ENCODE data around the gene KCNJ12.
"Not testable (repeated sequence)": the region's sequence is repeated elsewhere in the genome, so short reads cannot be mapped to it uniquely, and the experiment has no call there.

The KCNJ12 gene

GRCh38 chr17:21387616-21388015 is 11.5 kb downstream of the KCNJ12 start:
- no peak for DNase-seq (ENCODE audit: low read depth)

GRCh38 chr17:21388066-21388465 is 11.9 kb downstream of the KCNJ12 start:
- no peak for DNase-seq (ENCODE audit: low read depth)

DNA sequence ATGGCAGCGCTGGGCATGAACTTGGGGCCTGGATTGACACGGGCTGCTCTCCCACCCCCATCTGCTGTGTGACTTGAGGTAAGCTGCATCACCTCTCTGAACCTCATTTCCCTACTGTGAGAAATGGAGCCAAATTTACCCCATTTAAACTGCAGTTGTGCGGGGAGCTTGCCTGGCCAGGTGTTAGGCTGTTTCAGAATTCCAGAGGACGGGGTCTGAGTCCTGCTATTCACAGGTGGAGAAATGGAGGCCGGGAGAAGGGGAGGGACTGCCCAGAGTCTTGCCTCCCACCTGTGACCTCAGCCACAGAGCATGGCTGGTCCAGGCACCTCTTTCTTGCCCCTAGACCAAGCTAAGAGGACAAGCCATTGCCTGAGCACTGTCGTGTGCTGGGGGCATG is 12.8 kb downstream of the KCNJ12 start:
- no peak for DNase-seq (ENCODE audit: low read depth)

GRCh38 chr17:21389394-21389793 is 13.2 kb downstream of the KCNJ12 start:
- no peak for DNase-seq (ENCODE audit: low read depth)

DNA sequence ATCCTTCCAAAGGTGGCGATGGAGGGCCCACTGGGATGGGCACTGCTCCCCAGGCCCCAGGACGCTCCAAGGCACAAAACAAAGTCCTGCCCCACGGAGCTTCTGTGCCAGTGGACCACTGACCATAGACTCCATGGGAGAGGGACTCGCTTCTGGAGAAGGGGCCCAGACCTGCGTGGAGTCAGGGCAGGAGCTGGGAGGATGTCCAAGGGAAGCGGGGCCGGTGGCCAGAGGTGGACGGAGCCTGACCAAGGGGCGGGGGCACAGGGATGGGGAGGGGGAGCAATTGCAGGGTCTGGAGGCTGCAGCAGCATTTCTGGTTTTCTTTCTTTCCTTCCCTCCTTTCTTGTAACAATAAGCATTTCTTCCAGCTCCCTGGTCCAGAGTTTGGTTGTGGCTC is 14.1 kb downstream of the KCNJ12 start:
- DNase-seq (ENCODE audit: low read depth), result no peak

DNA sequence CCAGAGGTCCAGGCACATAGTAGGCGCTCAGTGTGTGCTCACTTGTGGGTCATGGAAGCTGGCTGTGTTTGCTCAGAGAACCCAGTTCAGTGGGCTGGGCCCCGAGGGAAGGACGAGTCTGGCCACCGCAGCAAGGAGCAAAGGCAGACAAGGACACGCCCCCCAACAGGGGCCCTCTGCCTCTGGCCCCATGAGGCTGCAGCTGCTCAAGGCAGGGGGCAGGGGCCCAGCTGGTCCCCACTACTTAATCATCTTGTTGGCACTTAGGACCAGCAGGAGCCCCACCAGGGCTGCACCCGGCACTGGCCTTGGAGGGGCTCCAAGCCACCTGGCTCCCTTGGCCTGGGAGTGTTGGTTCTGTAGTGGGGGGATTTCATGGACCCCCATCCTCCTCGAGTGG is 16.1 kb downstream of the KCNJ12 start:
- no peak for DNase-seq (ENCODE audit: low read depth)

- DNase-seq (ENCODE audit: low read depth), result no peak
Observed at GRCh38 chr17:21394265-21394664, 18.1 kb downstream of the KCNJ12 start.

DNA sequence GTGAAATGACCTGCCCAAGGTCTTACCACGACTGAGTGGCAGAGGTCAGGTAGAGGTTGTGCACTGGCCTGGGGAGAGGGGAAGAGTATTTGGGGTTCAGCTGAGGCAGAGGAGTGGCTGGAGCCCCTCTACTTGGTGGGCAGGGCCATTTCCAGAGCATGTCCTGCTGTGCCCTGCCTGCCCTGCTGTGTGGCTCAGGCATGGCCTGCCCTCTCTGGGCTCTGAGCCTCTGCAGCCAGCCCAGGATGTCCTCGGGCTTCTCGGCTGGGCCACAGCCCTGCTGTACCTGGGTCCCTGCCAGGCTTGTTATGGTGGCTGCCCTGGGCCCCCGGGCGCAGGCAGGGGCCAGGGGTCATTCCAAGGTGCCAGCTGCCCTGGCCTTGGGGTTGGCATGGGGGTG is 19.6 kb downstream of the KCNJ12 start:
- no peak for DNase-seq (ENCODE audit: low read depth)

DNA sequence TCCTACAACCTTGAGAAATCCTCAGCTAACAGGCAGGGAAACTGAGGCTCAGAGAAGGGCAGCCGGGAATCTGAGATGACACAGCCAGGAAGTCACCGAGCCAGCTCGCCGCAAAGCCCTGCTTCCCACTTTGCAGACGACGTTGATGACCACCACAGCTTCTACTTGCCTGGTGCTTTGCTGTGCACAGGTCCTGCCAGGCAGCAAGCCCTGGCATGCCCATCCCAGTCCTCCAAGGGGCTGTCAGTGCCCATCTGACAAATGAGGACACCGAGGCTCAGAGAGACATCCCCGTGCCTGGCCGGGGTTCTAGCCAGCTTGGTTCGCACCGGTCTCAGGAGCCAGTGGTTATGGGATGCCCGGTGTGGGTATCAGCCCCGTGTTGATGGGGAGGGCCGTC is 20.1 kb downstream of the KCNJ12 start:
- DNase-seq (ENCODE audit: low read depth), result no peak

- no peak for DNase-seq (ENCODE audit: low read depth)
Observed at GRCh38 chr17:21397341-21398190, 21.4 kb downstream of the KCNJ12 start.

- no peak for DNase-seq (ENCODE audit: low read depth)
Observed at GRCh38 chr17:21399474-21400186, 23.5 kb downstream of the KCNJ12 start.

- not testable (repeated sequence) for DNase-seq (ENCODE audit: low read depth)
Observed at GRCh38 chr17:21400187-21400569, 24.0 kb downstream of the KCNJ12 start.

DNA sequence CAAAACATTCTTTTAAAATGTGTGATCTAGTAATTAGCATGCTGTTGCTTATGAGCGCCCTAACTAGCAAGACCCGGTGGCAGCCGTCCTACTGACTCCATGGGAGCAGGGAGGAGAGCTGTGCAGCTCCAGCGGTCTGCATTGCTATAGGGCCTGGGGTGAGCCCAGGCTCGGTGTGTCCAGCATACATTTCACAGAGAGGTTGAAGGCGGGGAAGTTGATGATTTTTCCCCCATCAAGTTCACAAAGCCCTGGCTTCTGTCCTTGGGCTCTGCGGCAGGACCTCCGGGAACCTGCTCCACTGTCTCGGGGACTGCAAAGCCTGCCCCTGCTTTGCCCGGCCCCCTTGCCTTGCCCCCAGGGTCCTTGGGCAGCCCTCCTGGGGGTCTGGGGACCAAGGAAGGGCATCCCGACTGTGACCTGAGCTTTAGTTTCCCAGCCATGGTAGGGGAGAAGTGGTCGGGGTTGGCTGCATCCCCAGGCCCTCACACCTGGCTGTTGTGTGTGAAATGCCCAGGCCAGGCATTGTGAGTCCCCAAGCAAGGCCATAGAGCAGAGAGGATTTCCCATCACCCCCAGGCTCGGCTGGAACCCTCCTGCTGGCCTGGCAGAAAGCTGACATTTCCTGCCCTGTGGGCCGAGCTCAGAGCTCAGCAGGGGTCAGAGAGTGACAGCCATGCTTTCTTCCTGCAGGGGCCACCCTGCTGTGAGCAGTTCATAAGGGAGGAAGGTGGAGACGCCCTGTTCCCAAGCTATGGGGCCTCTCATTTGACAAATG is 24.8 kb downstream of the KCNJ12 start:
- DNase-seq (ENCODE audit: low read depth), result no peak

- DNase-seq (ENCODE audit: low read depth), result not testable (repeated sequence)
Observed at GRCh38 chr17:21402166-21402571, 26.0 kb downstream of the KCNJ12 start.

- not testable (repeated sequence) for DNase-seq (ENCODE audit: low read depth)
Observed at GRCh38 chr17:21402926-21403325, 26.8 kb downstream of the KCNJ12 start.

GRCh38 chr17:21404106-21404505 is 27.9 kb downstream of the KCNJ12 start:
- not testable (repeated sequence) for DNase-seq (ENCODE audit: low read depth)

DNA sequence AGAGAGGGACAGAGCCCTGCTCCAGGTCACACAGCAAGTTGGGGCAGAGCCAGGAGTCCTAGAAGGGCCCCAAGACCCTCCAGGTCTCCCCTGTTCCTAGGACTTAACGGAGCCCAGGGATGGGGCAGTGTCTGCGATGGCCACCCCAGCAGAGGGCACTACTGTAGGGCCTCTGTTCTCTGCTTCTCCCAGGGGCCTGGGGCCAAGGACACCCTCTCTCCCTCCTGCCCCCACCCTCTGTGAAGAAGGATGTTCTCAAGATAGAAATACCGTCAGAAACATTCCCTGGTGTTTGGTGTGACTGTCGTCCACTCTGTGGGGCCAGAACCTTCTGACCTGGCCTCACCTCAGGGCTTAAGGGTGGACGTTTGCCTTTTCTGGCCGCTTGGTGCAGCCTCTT is 28.4 kb downstream of the KCNJ12 start:
- not testable (repeated sequence) for DNase-seq (ENCODE audit: low read depth)

DNA sequence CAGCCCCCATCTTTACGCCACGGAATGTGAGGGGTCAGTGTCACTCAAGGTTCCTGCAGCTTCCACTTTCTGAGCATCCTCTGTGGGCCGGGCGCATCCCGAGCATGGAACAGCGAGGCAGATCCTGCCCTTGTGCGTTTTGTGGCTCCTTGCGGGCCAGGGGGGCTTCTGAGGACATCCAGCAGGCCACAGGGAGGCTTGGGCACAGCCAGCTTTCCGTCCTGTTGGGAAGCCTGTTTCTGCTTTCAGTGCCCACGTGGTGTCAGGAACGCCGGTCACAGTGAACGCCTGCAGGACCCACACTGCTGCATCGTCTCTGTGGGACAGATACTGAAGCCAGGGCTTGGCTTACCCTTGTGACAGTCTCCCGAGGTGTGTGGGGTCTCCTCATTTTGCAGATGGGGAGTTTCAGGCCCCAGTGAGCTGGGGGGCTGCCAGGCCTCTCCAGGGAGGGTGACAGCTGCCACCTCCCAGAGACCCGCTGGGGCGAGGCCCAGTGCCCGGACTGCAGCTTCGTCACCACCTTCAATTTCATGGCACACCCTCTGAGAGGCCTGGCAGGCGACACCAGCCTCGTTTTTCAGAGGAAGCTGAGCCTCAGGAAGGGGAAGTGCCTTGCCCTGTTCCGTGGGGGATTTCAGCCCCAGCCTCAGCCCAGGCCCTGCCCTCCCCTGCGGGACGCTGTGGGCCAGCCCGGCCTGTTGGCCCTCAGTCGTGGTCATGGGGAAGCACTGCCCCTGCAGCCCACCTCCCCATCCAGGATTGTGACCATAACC is 29.0 kb downstream of the KCNJ12 start:
- not testable (repeated sequence) for DNase-seq (ENCODE audit: low read depth)

DNA sequence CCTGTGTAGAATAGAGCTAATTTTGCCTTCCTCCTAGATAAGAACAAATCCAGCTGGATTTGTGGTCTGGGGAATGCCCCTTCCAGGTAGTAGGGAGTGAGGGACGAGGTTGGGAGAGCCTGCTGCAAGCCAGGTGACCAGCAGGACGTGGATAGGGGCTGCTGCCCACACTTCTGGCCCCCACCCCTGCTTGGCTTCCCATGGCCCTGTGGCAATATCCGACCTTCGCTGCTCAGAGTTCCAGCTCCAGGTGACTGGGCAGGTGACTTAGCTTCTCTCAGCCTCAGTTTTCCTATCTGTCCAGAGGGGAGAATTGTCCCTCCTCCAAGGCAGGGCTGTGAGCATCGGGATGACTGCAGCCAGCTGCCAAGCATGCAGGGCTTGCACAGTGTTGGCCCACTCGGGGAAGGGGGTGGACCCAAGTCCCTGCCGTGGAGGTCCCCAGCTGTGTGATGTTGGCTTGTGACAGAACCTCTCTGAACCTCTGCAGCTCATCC is 29.8 kb downstream of the KCNJ12 start:
- not testable (repeated sequence) for DNase-seq (ENCODE audit: low read depth)

GRCh38 chr17:21406616-21407404 is 30.7 kb downstream of the KCNJ12 start:
- DNase-seq (ENCODE audit: low read depth), result not testable (repeated sequence)

- not testable (repeated sequence) for DNase-seq (ENCODE audit: low read depth)
Observed at GRCh38 chr17:21407752-21408151, 31.6 kb downstream of the KCNJ12 start.

Data from activated T-cell treated with anti-CD3 and anti-CD28 coated beads for 48 hours (primary cell).